BE2C (cell line): ENCODE measurements around the gene ELFN1. TPM values are rescaled to one million over a fixed set of nuclear protein-coding genes. Genes with fewer than 3 reads are reported as not detected.

Source experiments
- DNase-seq: peaks from one replicate; pipeline ENCODE4 v3.0.0-alpha.2; 2020
- H3K27me3 ChIP-seq: fragments of 250-450 bp; sonication (Bioruptor Pico); 2 replicates; pipeline ENCODE4 v1.5.1; 2020; ENCODE audit warnings: mild to moderate bottlenecking
- H3K36me3 ChIP-seq: fragments of 250-450 bp; sonication (Bioruptor Pico); 2 replicates; pipeline ENCODE4 v1.5.1; 2020; ENCODE audit warnings: mild to moderate bottlenecking
- H3K4me1 ChIP-seq: fragments of 250-450 bp; sonication (Bioruptor Pico); 2 replicates; pipeline ENCODE4 v1.5.1; 2020
- H3K4me3 ChIP-seq: 2 replicates; pipeline ENCODE4 v1.5.1; 2011; ENCODE audit warnings: low read depth, low read length
- H3K9me3 ChIP-seq: fragments of 250-450 bp; sonication (Bioruptor Pico); 2 replicates; pipeline ENCODE4 v1.5.1; 2020
- polyA plus RNA-seq: library from polyadenylated mRNA; unstranded; fragments of >200 nt; gene quantifications from one replicate; pipeline ENCODE4 v1.2.1, GENCODE V29; 2012; ENCODE audit warnings: low read depth, missing spikeins; ENCODE audit not compliant: insufficient read length, insufficient read depth
- TF ChIP-seq, protein P1 (sequence below): IDR thresholded peaks from 2 replicates; pipeline ENCODE4 v1.5.1; 2012; ENCODE audit warnings: mild to moderate bottlenecking, low read depth, low read length

Gene ELFN1
- polyA plus RNA-seq: 0.23 TPM

DNA sequence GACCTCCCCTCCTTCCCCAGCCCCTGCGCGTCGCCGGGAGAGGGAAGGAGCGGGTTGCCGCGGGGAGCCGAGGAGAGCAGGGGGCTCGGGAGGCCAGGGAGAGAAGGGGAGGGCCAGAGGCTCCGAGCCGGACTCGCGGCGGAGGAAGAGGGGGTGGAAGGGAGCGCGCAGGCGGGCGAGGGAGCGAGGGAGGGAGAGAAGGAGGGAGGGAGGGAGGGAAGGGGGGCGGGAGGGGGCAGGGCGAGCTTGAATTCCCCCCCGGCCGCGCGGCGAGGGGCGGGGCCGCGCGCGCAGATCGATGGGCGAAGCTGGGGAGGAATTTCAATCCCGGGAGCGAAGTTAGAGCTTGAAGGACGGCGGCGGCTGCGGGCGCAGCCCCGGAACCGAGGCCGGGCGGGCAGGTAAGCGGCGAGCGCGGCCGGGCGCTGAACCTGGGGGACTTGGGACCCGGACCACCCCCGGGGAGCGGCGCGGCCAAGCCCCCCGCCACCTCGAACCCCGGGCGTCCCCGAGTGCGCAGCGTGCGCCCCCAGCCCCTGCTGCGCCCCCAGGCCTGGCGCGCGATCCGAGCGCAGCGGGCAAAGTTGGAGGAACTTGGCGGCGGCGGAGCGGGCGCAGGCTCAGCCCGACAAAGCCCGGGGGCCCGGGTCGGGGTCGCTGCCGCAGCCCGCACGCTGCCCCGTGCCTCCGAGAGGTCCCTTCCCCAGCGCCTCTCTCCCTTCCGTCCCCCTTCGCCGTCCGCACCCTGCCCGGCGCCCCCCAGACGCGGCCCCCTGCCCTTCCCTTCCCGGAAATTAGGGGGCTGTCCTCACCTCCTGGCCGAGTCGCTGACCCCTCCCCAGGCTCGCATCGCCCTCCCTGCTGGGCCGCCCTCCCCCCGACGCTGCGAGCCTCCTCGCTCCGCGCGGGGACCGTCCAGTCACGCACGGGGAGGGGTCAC is at the start of gene ELFN1:
ELFN1 (plus strand) TSS at position 324 of the 940 bp plus-strand sequence. CDS start 74,320 bp downstream, outside the sequence.
- Histone ChIP-seq H3K27me3 (peaks cover 74% of the 10 kb centered on the region), H3K36me3 (no peaks in the 10 kb centered on the region), H3K4me1 (no peaks in the 10 kb centered on the region; the same call in 1 of the 2 replicates), H3K4me3 (no peak within 1 kb of the TSS), H3K9me3 (no peaks in the 10 kb centered on the region)
- TF ChIP-seq, protein P1, sequence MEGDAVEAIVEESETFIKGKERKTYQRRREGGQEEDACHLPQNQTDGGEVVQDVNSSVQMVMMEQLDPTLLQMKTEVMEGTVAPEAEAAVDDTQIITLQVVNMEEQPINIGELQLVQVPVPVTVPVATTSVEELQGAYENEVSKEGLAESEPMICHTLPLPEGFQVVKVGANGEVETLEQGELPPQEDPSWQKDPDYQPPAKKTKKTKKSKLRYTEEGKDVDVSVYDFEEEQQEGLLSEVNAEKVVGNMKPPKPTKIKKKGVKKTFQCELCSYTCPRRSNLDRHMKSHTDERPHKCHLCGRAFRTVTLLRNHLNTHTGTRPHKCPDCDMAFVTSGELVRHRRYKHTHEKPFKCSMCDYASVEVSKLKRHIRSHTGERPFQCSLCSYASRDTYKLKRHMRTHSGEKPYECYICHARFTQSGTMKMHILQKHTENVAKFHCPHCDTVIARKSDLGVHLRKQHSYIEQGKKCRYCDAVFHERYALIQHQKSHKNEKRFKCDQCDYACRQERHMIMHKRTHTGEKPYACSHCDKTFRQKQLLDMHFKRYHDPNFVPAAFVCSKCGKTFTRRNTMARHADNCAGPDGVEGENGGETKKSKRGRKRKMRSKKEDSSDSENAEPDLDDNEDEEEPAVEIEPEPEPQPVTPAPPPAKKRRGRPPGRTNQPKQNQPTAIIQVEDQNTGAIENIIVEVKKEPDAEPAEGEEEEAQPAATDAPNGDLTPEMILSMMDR: no peak
- no peak for DNase-seq

DNA sequence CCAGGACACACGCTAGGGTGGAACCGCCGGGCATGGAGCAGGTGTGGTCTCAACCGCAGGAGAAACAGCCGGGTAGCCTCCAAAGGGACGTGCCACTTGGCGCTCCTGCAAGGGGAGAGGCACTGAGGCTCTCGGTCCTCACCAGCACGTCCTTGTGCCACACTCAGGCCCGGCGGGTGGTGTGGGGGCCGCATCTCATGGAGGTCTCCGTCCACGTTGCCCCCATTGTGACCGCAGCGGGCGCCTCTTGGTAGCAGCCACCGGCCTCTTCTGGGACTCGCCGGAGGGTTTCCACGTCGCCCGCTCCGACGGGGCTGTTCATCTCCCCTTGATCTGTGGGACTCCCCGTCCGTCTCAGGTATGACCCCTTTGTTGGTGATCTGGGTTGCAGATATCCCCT is 49.2 kb upstream of the ELFN1 start:
- no peak for DNase-seq
- TF ChIP-seq, protein P1: no peak
- no peaks in the 10 kb centered on the region for H3K36me3 ChIP-seq

DNA sequence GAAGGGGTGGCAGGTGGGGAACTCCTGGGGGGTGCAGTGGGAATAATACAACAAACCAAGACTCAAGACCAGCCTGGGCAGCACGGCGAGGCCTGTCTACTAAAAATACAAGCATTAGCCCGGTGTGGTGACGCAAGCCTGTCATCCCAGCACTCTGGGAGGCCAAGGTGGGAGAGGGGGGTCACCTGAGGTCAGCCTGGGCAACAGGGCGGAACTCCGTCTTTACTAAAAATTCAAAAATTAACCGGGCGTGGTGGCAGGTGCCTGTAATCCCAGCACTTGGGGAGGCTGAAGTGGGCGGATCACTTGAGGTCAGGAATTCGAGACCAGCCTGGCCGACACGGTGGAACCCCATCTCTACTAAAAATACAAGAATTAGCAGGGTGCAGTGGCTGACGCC is 48.4 kb upstream of the ELFN1 start:
- TF ChIP-seq, protein P1: no peak
- no peaks in the 10 kb centered on the region; the same call in 1 of the 2 replicates for H3K9me3 ChIP-seq

More for the DNA sequence above, 49.2 kb upstream of the ELFN1 start:
- Histone ChIP-seq H3K4me3 (no peak overlapping the region), H3K9me3 (no peaks in the 10 kb centered on the region; the same call in 1 of the 2 replicates), H3K4me1 (no peaks in the 10 kb centered on the region), H3K27me3 (no peaks in the 10 kb centered on the region)

DNA sequence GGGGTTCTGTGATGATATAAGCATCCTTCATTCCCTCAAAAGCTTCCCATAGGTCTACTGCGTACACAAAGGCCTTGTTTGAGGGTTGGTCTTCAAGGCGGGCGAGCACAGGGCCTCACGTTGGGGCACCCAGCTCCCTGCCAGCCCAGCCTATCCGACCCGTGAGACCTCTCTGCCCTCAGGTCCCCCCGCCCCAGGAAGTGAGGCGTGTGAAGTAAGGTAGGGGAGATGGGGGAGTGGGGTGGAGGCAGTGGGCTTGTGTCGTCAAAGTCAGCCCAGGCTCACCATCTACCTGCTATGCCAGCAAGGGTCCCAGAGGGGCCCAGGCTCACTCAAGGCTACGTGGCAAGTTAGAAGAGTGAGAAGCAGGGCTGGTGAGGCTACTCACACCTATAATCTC is 47.6 kb upstream of the ELFN1 start:
- no peaks in the 10 kb centered on the region for H3K36me3 ChIP-seq
- H3K4me3 ChIP-seq: no peak overlapping the region
- TF ChIP-seq, protein P1: no peak
- no peaks in the 10 kb centered on the region; the same call in 1 of the 2 replicates for H3K9me3 ChIP-seq
- no peaks in the 10 kb centered on the region for H3K4me1 ChIP-seq
- H3K27me3 ChIP-seq: no peaks in the 10 kb centered on the region
- DNase-seq: no peak

More for the DNA sequence above, 48.4 kb upstream of the ELFN1 start:
- no peak overlapping the region for H3K4me3 ChIP-seq
- H3K4me1 ChIP-seq: no peaks in the 10 kb centered on the region
- DNase-seq: no peak
- no peaks in the 10 kb centered on the region for H3K36me3 ChIP-seq
- H3K27me3 ChIP-seq: no peaks in the 10 kb centered on the region

DNA sequence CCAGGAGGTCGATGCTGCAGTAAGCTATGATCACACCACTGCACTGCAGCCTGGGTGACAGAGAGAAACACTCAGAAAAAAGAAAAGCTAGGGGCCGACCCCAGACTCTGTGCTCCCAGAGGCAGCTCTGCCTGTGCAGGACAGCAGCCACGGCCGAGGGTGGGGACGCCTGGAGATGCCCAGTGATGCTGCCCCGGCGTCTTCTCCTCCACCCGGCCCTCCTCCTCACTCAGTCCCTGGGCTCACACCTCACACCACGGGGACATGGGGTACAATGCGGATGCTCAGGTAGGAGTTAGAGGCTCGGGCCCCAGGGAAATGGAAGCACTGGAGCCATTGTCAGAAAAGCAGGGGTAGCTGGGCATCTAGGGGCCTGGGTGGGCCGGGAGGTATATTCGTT is 46.3 kb upstream of the ELFN1 start:
- Histone ChIP-seq H3K4me3 (no peak overlapping the region), H3K36me3 (no peaks in the 10 kb centered on the region), H3K4me1 (no peaks in the 10 kb centered on the region), H3K27me3 (no peaks in the 10 kb centered on the region), H3K9me3 (no peaks in the 10 kb centered on the region)
- TF ChIP-seq, protein P1: no peak
- no peak for DNase-seq
